SK-N-SH treated with all-trans-retinoic acid at 6 μM for 48 hours (cell line): ENCODE data around the gene PTGES.

ENCODE experiments used
- ARNTL ChIP-seq: fragments of 450-650 bp; formaldehyde crosslinking; IDR thresholded peaks from 2 replicates; pipeline ENCODE4 v1.5.0; 2020; ENCODE audit warnings: low read depth, mild to moderate bottlenecking, moderate library complexity, borderline replicate concordance
- BACH2 ChIP-seq: fragments of 250-450 bp; sonication (Bioruptor Pico); IDR thresholded peaks from 2 replicates; pipeline ENCODE4 v1.9.0; 2021; ENCODE audit warnings: mild to moderate bottlenecking, borderline replicate concordance
- CREB5 ChIP-seq: fragments of 250-450 bp; sonication (Bioruptor Pico); IDR thresholded peaks from 2 replicates; pipeline ENCODE4 v1.5.1; 2020; ENCODE audit warnings: low read depth, mild to moderate bottlenecking, moderate library complexity
- CSDC2 ChIP-seq: fragments of 250-450 bp; sonication (Bioruptor Pico); IDR thresholded peaks from 2 replicates; pipeline ENCODE4 v1.5.0; 2020; ENCODE audit warnings: mild to moderate bottlenecking, moderate library complexity
- ESRRG ChIP-seq: fragments of 250-450 bp; sonication (Bioruptor Pico); IDR thresholded peaks from 2 replicates; pipeline ENCODE4 v1.6.1; 2021; ENCODE audit warnings: mild to moderate bottlenecking
- ISL1 ChIP-seq: fragments of 250-450 bp; sonication (Bioruptor Pico); IDR thresholded peaks from 2 replicates; pipeline ENCODE4 v2.1.2; 2022; ENCODE audit warnings: mild to moderate bottlenecking, moderate library complexity
- PATZ1 ChIP-seq: fragments of 250-450 bp; sonication (Bioruptor Pico); IDR thresholded peaks from 2 replicates; pipeline ENCODE4 v1.8.0; 2020; ENCODE audit warnings: mild to moderate bottlenecking, moderate library complexity, borderline replicate concordance
- POU6F1 ChIP-seq: fragments of 250-450 bp; sonication (Bioruptor Pico); IDR thresholded peaks from 2 replicates; pipeline ENCODE4 v1.8.0; 2021; ENCODE audit warnings: low read depth, mild to moderate bottlenecking, moderate library complexity, borderline replicate concordance
- RARB ChIP-seq: fragments of 250-450 bp; sonication (Bioruptor Pico); IDR thresholded peaks from 2 replicates; pipeline ENCODE4 v1.8.0; 2021; ENCODE audit warnings: mild to moderate bottlenecking, moderate library complexity
- TOX ChIP-seq: fragments of 250-450 bp; sonication (Bioruptor Pico); IDR thresholded peaks from 2 replicates; pipeline ENCODE4 v1.8.0; 2021; ENCODE audit warnings: mild to moderate bottlenecking, moderate library complexity, borderline replicate concordance
- ZFP3 ChIP-seq: fragments of 250-450 bp; sonication (Bioruptor Pico); IDR thresholded peaks from 2 replicates; pipeline ENCODE4 v1.5.0; 2020; ENCODE audit warnings: mild to moderate bottlenecking, moderate library complexity
- ZFP30 ChIP-seq: fragments of 450-650 bp; formaldehyde crosslinking; IDR thresholded peaks from 2 replicates; pipeline ENCODE4 v1.5.0; 2022; ENCODE audit warnings: mild to moderate bottlenecking, moderate library complexity
- ZNF70 ChIP-seq: fragments of 450-650 bp; formaldehyde crosslinking; IDR thresholded peaks from 2 replicates; pipeline ENCODE4 v1.5.0; 2020; ENCODE audit warnings: mild to moderate bottlenecking, moderate library complexity

- no peak for TF ChIP-seq POU6F1 (CRISPR knock-in tag)
- TF ChIP-seq PATZ1, result no peak
- no peak for TF ChIP-seq ESRRG (CRISPR knock-in tag)
- TF ChIP-seq ARNTL (CRISPR knock-in tag), result no peak
- no peak for TF ChIP-seq CREB5 (CRISPR knock-in tag)
- no peak for TF ChIP-seq BACH2 (CRISPR knock-in tag)
- TF ChIP-seq CSDC2 (CRISPR knock-in tag), result no peak
- no peak for TF ChIP-seq TOX (CRISPR knock-in tag)
- no peak for TF ChIP-seq ISL1
- no peak for TF ChIP-seq ZFP3 (CRISPR knock-in tag)
- no peak for TF ChIP-seq RARB
- no peak for TF ChIP-seq ZNF70 (CRISPR knock-in tag)
- TF ChIP-seq ZFP30 (CRISPR knock-in tag), result no peak
These were observed at the start of gene PTGES for GRCh38 chr9:129752900-129753729.
